IMR-90 (cell line): ENCODE measurements around the gene XRN1. TPM values are rescaled to one million over a fixed set of nuclear protein-coding genes. Genes with fewer than 3 reads are reported as not detected.

Experiments
- ATAC-seq: fragments of 200-7000 bp; cut with Tn5 transposase; 2 replicates; pipeline ENCODE4 v1.9.1; 2020; ENCODE audit warnings: low read depth, mild to moderate bottlenecking, moderate library complexity
- BruUV-seq: library from RNA; stranded (reverse); fragments of 400-500 nt; replicated peaks from 2 replicates; lab custom pipeline; 2021; lab: Mats Ljungman, UMichigan
- CTCF ChIA-PET: fragments of 300-600 bp; formaldehyde crosslinking; extraction: SDS; loops from one replicate; lab custom pipeline; 2021; ENCODE audit warnings: antibody characterized with exemption; lab: Yijun Ruan, JAX
- POLR2A ChIA-PET: fragments of 300-600 bp; sonication (Branson Sonifier 250); formaldehyde crosslinking; loops from one replicate; lab custom pipeline; 2022; ENCODE audit warnings: antibody characterized with exemption; ENCODE audit not compliant: unreplicated experiment; lab: Charles Lee
- DNase-seq: peaks from one replicate; pipeline ENCODE4 v3.0.0; 2013
- H2AFZ ChIP-seq: replicated peaks from 2 replicates; pipeline ENCODE3; 2013; ENCODE audit warnings: low read length, mild to moderate bottlenecking; ENCODE audit not compliant: poor library complexity
- H2AK5ac ChIP-seq: 2 replicates; pipeline ENCODE4 v1.6.1; 2013; ENCODE audit warnings: low read depth, low read length, inconsistent platforms
- H2AK9ac ChIP-seq: replicated peaks from 2 replicates; pipeline ENCODE3; 2013; ENCODE audit warnings: mild to moderate bottlenecking, low read depth, low read length, moderate library complexity; ENCODE audit not compliant: poor library complexity
- H2BK120ac ChIP-seq: 2 replicates; pipeline ENCODE4 v1.6.1; 2013; ENCODE audit warnings: low read depth, low read length, inconsistent platforms
- H2BK15ac ChIP-seq: 3 replicates; pipeline ENCODE4 v1.6.1; 2013; ENCODE audit warnings: low read depth, low read length, inconsistent platforms
- H2BK20ac ChIP-seq: 2 replicates; pipeline ENCODE4 v1.6.1; 2013; ENCODE audit warnings: low read depth, mild to moderate bottlenecking, inconsistent platforms, low read length, moderate library complexity
- H2BK5ac ChIP-seq: 2 replicates; pipeline ENCODE4 v1.6.1; 2013; ENCODE audit warnings: mild to moderate bottlenecking, low read depth, low read length, inconsistent platforms; ENCODE audit not compliant: poor library complexity, severe bottlenecking
- H3K14ac ChIP-seq: replicated peaks from 2 replicates; pipeline ENCODE4 v1.6.1; 2013; ENCODE audit warnings: low read depth, low read length, inconsistent platforms
- H3K18ac ChIP-seq: 2 replicates; pipeline ENCODE4 v1.6.1; 2013; ENCODE audit warnings: low read depth, low read length, control low read depth
- H3K23ac ChIP-seq: 2 replicates; pipeline ENCODE4 v1.6.1; 2013; ENCODE audit warnings: low read depth, low read length, inconsistent platforms
- H3K27ac ChIP-seq: 2 replicates; pipeline ENCODE4 v1.5.1; 2013; ENCODE audit warnings: mild to moderate bottlenecking, control low read depth, low read length; ENCODE audit not compliant: insufficient read depth
- H3K27me3 ChIP-seq: 2 replicates; pipeline ENCODE4 v1.6.1; 2013; ENCODE audit warnings: low read length; ENCODE audit not compliant: control insufficient read depth, insufficient read depth
- H3K36me3 ChIP-seq: 2 replicates; pipeline ENCODE4 v1.6.1; 2013; ENCODE audit warnings: low read length, mixed read lengths; ENCODE audit not compliant: control insufficient read depth, insufficient read depth
- H3K4ac ChIP-seq: 2 replicates; pipeline ENCODE4 v1.6.1; 2013; ENCODE audit warnings: low read depth, low read length, inconsistent platforms
- H3K4me1 ChIP-seq: 2 replicates; pipeline ENCODE4 v1.6.1; 2013; ENCODE audit warnings: low read length, mixed read lengths; ENCODE audit not compliant: control insufficient read depth, insufficient read depth
- H3K4me2 ChIP-seq: 2 replicates; pipeline ENCODE4 v1.6.1; 2013; ENCODE audit warnings: low read depth, mild to moderate bottlenecking, control low read depth, low read length, moderate library complexity
- H3K4me3 ChIP-seq: 2 replicates; pipeline ENCODE4 v1.5.1; 2013; ENCODE audit warnings: low read depth, mild to moderate bottlenecking, control low read depth, low read length, moderate library complexity; ENCODE audit not compliant: insufficient read depth
- H3K56ac ChIP-seq: 2 replicates; pipeline ENCODE4 v1.6.1; 2013; ENCODE audit warnings: low read length, inconsistent platforms; ENCODE audit not compliant: insufficient read depth; ENCODE audit errors: extremely low read depth
- H3K79me1 ChIP-seq, 2 experiments: 2 replicates each; pipeline ENCODE4 v1.6.1; 2013; ENCODE audit warnings: low read length in 2 of 2, inconsistent platforms in 1 of 2, low read depth in 1 of 2
- H3K9ac ChIP-seq: 2 replicates; pipeline ENCODE4 v1.6.1; 2013; ENCODE audit warnings: low read depth, low read length, control low read depth
- H3K9me1 ChIP-seq: 2 replicates; pipeline ENCODE4 v1.6.1; 2013; ENCODE audit warnings: low read length, inconsistent platforms; ENCODE audit not compliant: insufficient read depth
- H3K9me3 ChIP-seq: 2 replicates; pipeline ENCODE4 v1.6.1; 2013; ENCODE audit warnings: low read length; ENCODE audit not compliant: control insufficient read depth, insufficient read depth
- H4K20me1 ChIP-seq: 2 replicates; pipeline ENCODE4 v1.6.1; 2013; ENCODE audit warnings: low read length, inconsistent platforms; ENCODE audit not compliant: insufficient read depth
- H4K5ac ChIP-seq: 2 replicates; pipeline ENCODE4 v1.6.1; 2013; ENCODE audit warnings: mild to moderate bottlenecking, low read depth, low read length, control low read depth
- H4K8ac ChIP-seq, 2 experiments: 2 replicates each; pipeline ENCODE4 v1.6.1; 2013; ENCODE audit warnings: low read depth in 2 of 2, low read length in 2 of 2, control low read depth in 1 of 2, inconsistent platforms in 1 of 2
- H4K91ac ChIP-seq: 2 replicates; pipeline ENCODE4 v1.6.1; 2013; ENCODE audit warnings: low read depth, low read length, inconsistent platforms; ENCODE audit not compliant: insufficient read depth
- BHLHE40 ChIP-seq: fragments of 150-350 bp; IDR thresholded peaks from 2 replicates; pipeline ENCODE4 v1.6.1; 2016; ENCODE audit warnings: mild to moderate bottlenecking, low read depth, low read length
- CEBPB ChIP-seq: IDR thresholded peaks from 2 replicates; pipeline ENCODE4 v1.6.1; 2012; ENCODE audit warnings: low read depth, low read length, improper control_type of control experiment
- MAFK ChIP-seq: IDR thresholded peaks from 2 replicates; pipeline ENCODE4 v1.6.1; 2012; ENCODE audit warnings: low read depth, low read length, improper control_type of control experiment
- MAZ ChIP-seq: IDR thresholded peaks from 2 replicates; pipeline ENCODE4 v1.6.1; 2012; ENCODE audit warnings: low read depth, mild to moderate bottlenecking, low read length, improper control_type of control experiment, moderate library complexity, borderline replicate concordance
- WGBS, 2 experiments: methylation state at CpG; one replicate each; pipeline versions ENCODE4 v1.1.5 to v1.1.7; 2013; ENCODE audit warnings: missing lambda C conversion rate in 2 of 2; ENCODE audit not compliant: insufficient read length in 1 of 2; ENCODE audit errors: extremely low coverage in 2 of 2; 5-methylcytosine and 5-hydroxymethylcytosine counted together
- dilution Hi-C: fragments of 300-500 bp; cut with HindIII; formaldehyde crosslinking; loops from one replicate; pipeline ENCODE4 v1.14.3; 2018; ENCODE audit warnings: low sequenced_read_pairs; ENCODE audit not compliant: unreplicated experiment
- in situ Hi-C: fragments of 300-500 bp; cut with MboI; formaldehyde crosslinking; loops from 3 replicates; pipeline ENCODE4 v1.14.3; 2019; ENCODE audit warnings: low sequenced_read_pairs, inconsistent platforms, mixed read lengths
- intact Hi-C: fragments of 100-400 bp; cut with micrococcal nuclease; formaldehyde crosslinking; loops from 2 replicates; pipeline ENCODE4 v1.10.0; 2022
- polyA plus RNA-seq, 3 experiments: library from polyadenylated mRNA; depleted of rRNA; stranded (reverse); fragments of >200 nt; gene quantifications; 2 replicates each; pipeline ENCODE4 v1.2.3, GENCODE V29; 2012; ENCODE audit warnings: low replicate concordance in 1 of 3
- total RNA-seq: library from RNA; depleted of rRNA; stranded (reverse); fragments of >200 nt; gene quantifications from 2 replicates; pipeline ENCODE4 v1.2.3, GENCODE V29; 2012
- TF ChIP-seq, protein P1 (sequence below): fragments of 150-350 bp; IDR thresholded peaks from 2 replicates; pipeline ENCODE4 v1.6.1; 2017; ENCODE audit warnings: mild to moderate bottlenecking, antibody characterized with exemption, low read length, low read depth

Gene XRN1
- total and polyA plus RNA-seq, 2 of the 4 experiments (the other 2 are of a cell fraction) = 6.0 to 21.5 TPM

DNA sequence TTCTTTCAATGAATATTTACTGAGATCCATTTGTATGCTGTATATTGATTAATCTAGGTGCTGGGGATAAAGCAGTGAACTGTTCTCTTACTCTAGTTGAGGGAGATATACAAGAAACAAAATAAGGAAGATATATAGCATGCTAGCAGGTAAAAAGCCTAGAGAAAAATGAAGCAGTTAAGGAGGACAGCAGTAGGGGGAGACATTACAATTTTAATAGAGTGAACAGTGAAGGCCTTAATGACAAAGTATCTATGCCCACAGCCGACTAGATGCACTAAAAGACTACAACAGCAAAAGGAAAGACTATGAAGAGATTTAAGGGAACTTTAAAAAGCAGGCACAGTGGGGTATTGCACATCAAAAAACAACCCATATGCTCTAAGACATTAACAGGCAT lies 81.4 kb downstream of the XRN1 start:
- Histone ChIP-seq H3K4me3 (no peak overlapping the region), H3K4ac (no peak overlapping the region), H3K4me1 (peaks cover 2% of the 10 kb centered on the region; the same call in 1 of the 2 replicates), H3K14ac (no peak overlapping the region), H3K36me3 (peaks cover 5% of the 10 kb centered on the region), H2BK120ac (no peak overlapping the region), H3K27ac (no peak overlapping the region), H4K5ac (no peak overlapping the region), H3K18ac (no peak overlapping the region), H2AK9ac (no peak overlapping the region), H2AK5ac (no peak overlapping the region), H3K27me3 (no peaks in the 10 kb centered on the region), H3K79me1 (no peaks in the 10 kb centered on the region), H4K91ac (no peak overlapping the region), H3K56ac (no peak overlapping the region), H4K20me1 (no peaks in the 10 kb centered on the region), H2BK5ac (no peak overlapping the region), H2BK20ac (no peak overlapping the region), H3K9me3 (no peaks in the 10 kb centered on the region), H3K23ac (no peak overlapping the region), H3K9ac (no peak overlapping the region), H2BK15ac (no peak overlapping the region), H3K9me1 (no peaks in the 10 kb centered on the region), H4K8ac (no peak overlapping the region), H3K4me2 (no peak overlapping the region), H2AFZ (no peak overlapping the region)
- dilution Hi-C loops (no loop called here), in situ Hi-C loops (no loop called here), intact Hi-C loops (no loop called here)
- no TSS peak for BruUV-seq
- ATAC-seq (no peak), DNase-seq (no peak)
- ChIA-PET CTCF (interaction anchor here (0.7 kb wide), 1 partner anchor 173 kb away, joined by 3 read pairs; no protein-coding TSS in a partner anchor), POLR2A (no interaction called here)
- TF ChIP-seq MAFK = no peak
- no peak for TF ChIP-seq BHLHE40
- TF ChIP-seq, protein P1, sequence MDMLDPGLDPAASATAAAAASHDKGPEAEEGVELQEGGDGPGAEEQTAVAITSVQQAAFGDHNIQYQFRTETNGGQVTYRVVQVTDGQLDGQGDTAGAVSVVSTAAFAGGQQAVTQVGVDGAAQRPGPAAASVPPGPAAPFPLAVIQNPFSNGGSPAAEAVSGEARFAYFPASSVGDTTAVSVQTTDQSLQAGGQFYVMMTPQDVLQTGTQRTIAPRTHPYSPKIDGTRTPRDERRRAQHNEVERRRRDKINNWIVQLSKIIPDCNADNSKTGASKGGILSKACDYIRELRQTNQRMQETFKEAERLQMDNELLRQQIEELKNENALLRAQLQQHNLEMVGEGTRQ = no peak
- no peak for TF ChIP-seq MAZ
- no peak for TF ChIP-seq CEBPB
- no CpG with 5 or more reads among the region's 1 CpG for WGBS, 2 experiments
